Loucy (cell line): ENCODE data around the gene SLC22A23.

Source experiments
- CTCF ChIP-seq: fragments of 200-600 bp; sonication (generic); conservative IDR thresholded peaks from 2 replicates; pipeline ENCODE4 v1.5.1; 2014; ENCODE audit warnings: mild to moderate bottlenecking, antibody characterized with exemption, low read length
- EZH2phosphoT487 ChIP-seq: fragments of 200-600 bp; IDR thresholded peaks from 2 replicates; pipeline ENCODE4 v1.6.1; 2018; ENCODE audit warnings: antibody characterized with exemption, mild to moderate bottlenecking, moderate library complexity, borderline replicate concordance

GRCh38 chr6:3240595-3240994 lies 216.3 kb downstream of the SLC22A23 start:
- no peak for TF ChIP-seq CTCF
- TF ChIP-seq EZH2phosphoT487, result no peak
